SK-N-SH (cell line): Measurements from ENCODE around the gene ARHGEF12. TPM values are rescaled to one million over a fixed set of nuclear protein-coding genes. Genes with fewer than 3 reads are reported as not detected.

ENCODE experiments used
- CTCF ChIA-PET: fragments of 300-600, 350-600 bp; formaldehyde crosslinking; extraction: SDS; loops from one replicate; lab custom pipeline; 2021; lab: Yijun Ruan, JAX
- POLR2A ChIA-PET: fragments of 350-600 bp; sonication (Branson Sonifier 250); formaldehyde crosslinking; extraction: SDS; loops from one replicate; lab custom pipeline; 2020; ENCODE audit warnings: antibody characterized with exemption, inconsistent platforms; lab: Yijun Ruan, JAX
- DNase-seq: peaks from one replicate; pipeline ENCODE4 v3.0.0; 2012
- H2AFZ ChIP-seq: fragments of 200-600 bp; sonication (generic); 2 replicates; pipeline ENCODE4 v1.8.1; 2016; ENCODE audit warnings: antibody characterized with exemption, mild to moderate bottlenecking, low read depth
- H3F3A ChIP-seq: fragments of 200-600 bp; sonication (generic); replicated peaks from 2 replicates; pipeline ENCODE3; 2016; ENCODE audit warnings: antibody characterized with exemption, mild to moderate bottlenecking; ENCODE audit not compliant: insufficient read depth
- H3K27ac ChIP-seq, 2 experiments: fragments of 200-500 bp in 1 of 2; fragments of 200-600 bp in 1 of 2; sonication (Bioruptor generic) in 1 of 2; sonication (generic), shearing (Covaris generic) in 1 of 2; 2 replicates each; pipeline versions ENCODE4 v1.5.1 to v1.6.1; 2014 to 2016; ENCODE audit warnings: low read depth in 2 of 2, inconsistent platforms in 1 of 2, low read length in 1 of 2, mild to moderate bottlenecking in 1 of 2, mixed read lengths in 1 of 2
- H3K27me3 ChIP-seq: fragments of 200-600 bp; sonication (generic), shearing (Covaris generic); 2 replicates; pipeline ENCODE4 v1.6.1; 2016; ENCODE audit warnings: mixed run types; ENCODE audit not compliant: insufficient read depth
- H3K36me3 ChIP-seq, 2 experiments: fragments of 200-500 bp in 1 of 2; fragments of 200-600 bp in 1 of 2; sonication (Bioruptor generic) in 1 of 2; sonication (generic) in 1 of 2; replicated peaks in 1 of 2; 2 replicates each; pipeline versions ENCODE3 to v1.5.1; 2014 to 2016; ENCODE audit warnings: low read length in 1 of 2, mild to moderate bottlenecking in 1 of 2; ENCODE audit not compliant: insufficient read depth in 2 of 2, control insufficient read depth in 1 of 2
- H3K4me1 ChIP-seq, 2 experiments: fragments of 200-500 bp in 1 of 2; fragments of 200-600 bp in 1 of 2; sonication (Bioruptor generic) in 1 of 2; sonication (generic), shearing (Covaris generic) in 1 of 2; 2 replicates each; pipeline versions ENCODE4 v1.5.1 to v1.6.1; 2014 to 2016; ENCODE audit warnings: low read depth in 1 of 2, low read length in 1 of 2, mixed run types in 1 of 2; ENCODE audit not compliant: insufficient read depth in 2 of 2, control insufficient read depth in 1 of 2
- H3K4me2 ChIP-seq: fragments of 200-600 bp; sonication (generic), shearing (Covaris generic); 2 replicates; pipeline ENCODE4 v1.6.1; 2017; ENCODE audit warnings: mixed run types
- H3K4me3 ChIP-seq, 2 experiments: fragments of 200-500 bp in 1 of 2; fragments of 200-600 bp in 1 of 2; sonication (Bioruptor generic) in 1 of 2; sonication (generic), shearing (Covaris generic) in 1 of 2; 2 replicates each; pipeline versions ENCODE4 v1.5.1 to v1.8.1; 2014 to 2016; ENCODE audit warnings: low read depth in 2 of 2, inconsistent platforms in 1 of 2, low read length in 1 of 2, mild to moderate bottlenecking in 1 of 2, mixed read lengths in 1 of 2, moderate library complexity in 1 of 2
- H3K79me2 ChIP-seq: fragments of 200-600 bp; sonication (generic); 2 replicates; pipeline ENCODE4 v1.8.1; 2017; ENCODE audit warnings: mild to moderate bottlenecking; ENCODE audit not compliant: insufficient read depth
- H3K9ac ChIP-seq: fragments of 200-600 bp; sonication (generic); 2 replicates; pipeline ENCODE4 v1.6.1; 2017; ENCODE audit warnings: mixed run types
- H3K9me2 ChIP-seq: fragments of 200-600 bp; sonication (generic); 2 replicates; pipeline ENCODE4 v1.6.1; 2017; ENCODE audit warnings: mixed run types
- H3K9me3 ChIP-seq: fragments of 200-600 bp; sonication (generic); 2 replicates; pipeline ENCODE4 v1.6.1; 2017; ENCODE audit warnings: mixed run types, mild to moderate bottlenecking, moderate library complexity
- H4K20me1 ChIP-seq: fragments of 200-600 bp; sonication (generic); 2 replicates; pipeline ENCODE4 v1.6.1; 2017; ENCODE audit warnings: mild to moderate bottlenecking, mixed run types; ENCODE audit not compliant: insufficient read depth
- ELF1 ChIP-seq: IDR thresholded peaks from 2 replicates; pipeline ENCODE4 v1.4.0; 2012
- FOSL2 ChIP-seq: IDR thresholded peaks from 2 replicates; pipeline ENCODE4 v1.4.0; 2012; ENCODE audit warnings: low read depth, mild to moderate bottlenecking, moderate library complexity, borderline replicate concordance
- FOXM1 ChIP-seq: IDR thresholded peaks from 2 replicates; pipeline ENCODE4 v1.4.0; 2012; ENCODE audit warnings: low read depth, mild to moderate bottlenecking
- JUND ChIP-seq: IDR thresholded peaks from 2 replicates; pipeline ENCODE4 v1.4.0; 2012
- MEF2A ChIP-seq: IDR thresholded peaks from 2 replicates; pipeline ENCODE4 v1.4.0; 2012; ENCODE audit warnings: low read depth, borderline replicate concordance
- NFIC ChIP-seq: IDR thresholded peaks from 2 replicates; pipeline ENCODE4 v1.4.0; 2012; ENCODE audit warnings: borderline replicate concordance
- PBX3 ChIP-seq: IDR thresholded peaks from 2 replicates; pipeline ENCODE4; 2012
- POLR2AphosphoS5 ChIP-seq: IDR thresholded peaks from 2 replicates; pipeline ENCODE4 v1.6.1; 2012; ENCODE audit warnings: low read depth, low read length
- REST ChIP-seq: IDR thresholded peaks from 2 replicates; pipeline ENCODE4 v1.6.1; 2012; ENCODE audit warnings: mild to moderate bottlenecking, low read depth, low read length, moderate library complexity
- RXRA ChIP-seq: IDR thresholded peaks from 2 replicates; pipeline ENCODE4 v1.4.0; 2012; ENCODE audit warnings: low read depth, mild to moderate bottlenecking, borderline replicate concordance
- SIN3A ChIP-seq: IDR thresholded peaks from 2 replicates; pipeline ENCODE4 v1.6.1; 2012; ENCODE audit warnings: low read depth, mild to moderate bottlenecking, low read length, moderate library complexity, borderline replicate concordance
- TEAD4 ChIP-seq: IDR thresholded peaks from 2 replicates; pipeline ENCODE4 v1.4.0; 2012; ENCODE audit warnings: mild to moderate bottlenecking, borderline replicate concordance; ENCODE audit not compliant: insufficient read depth
- USF2 ChIP-seq: fragments of 150-350 bp; IDR thresholded peaks from 2 replicates; pipeline ENCODE4 v1.6.1; 2017; ENCODE audit warnings: antibody characterized with exemption, low read length, low read depth, borderline replicate concordance
- WGBS: methylation state at CpG from one replicate; pipeline ENCODE4 v1.1.6; 2017; ENCODE audit warnings: low lambda C conversion rate; 5-methylcytosine and 5-hydroxymethylcytosine counted together
- polyA plus RNA-seq, 3 experiments: library from polyadenylated mRNA; depleted of rRNA; stranded (reverse); fragments of >200 nt; gene quantifications; 2 replicates each; pipeline ENCODE4 v1.2.3, GENCODE V29; 2012

The ARHGEF12 gene
- polyA plus RNA-seq, 1 of the 3 experiments (the other 2 are of a cell fraction): 12.3 TPM

- Histone ChIP-seq H2AFZ (no peak overlapping the region), H3K9ac (no peak overlapping the region), H3F3A (peaks cover 5% of the 10 kb centered on the region), H3K27ac (no peak overlapping the region), H3K27me3 (no peaks in the 10 kb centered on the region), H3K4me2 (no peak overlapping the region), H4K20me1 (no peaks in the 10 kb centered on the region)
- WGBS: 98% methylated on average over 4 of the region's 4 CpGs
- TF ChIP-seq POLR2AphosphoS5 (no peak), SIN3A (no peak), TEAD4 (no peak), MEF2A (no peak), USF2 (no peak), NFIC (no peak), RXRA (no peak), FOXM1 (no peak)
- TF ChIP-seq, all 33 proteins: peak for 0
- Histone ChIP-seq H3K36me3 (peaks cover 32 to 37% of the 10 kb centered on the region in 2 experiments), H3K4me1 (no peaks in the 10 kb centered on the region; a peak in 1 of 4 replicates), H3K4me3 (no peak overlapping the region), H3K9me3 (no peaks in the 10 kb centered on the region), H3K79me2 (peaks cover 26% of the 10 kb centered on the region; the same call in 1 of the 2 replicates), H3K9me2 (no peaks in the 10 kb centered on the region)
- ChIA-PET POLR2A (no interaction called here), CTCF (interaction anchor here (0.6 kb wide), 1 partner anchor 58 kb away, joined by 3 read pairs; no protein-coding TSS in a partner anchor)
- DNase-seq: no peak
These were observed 84.4 kb downstream of the ARHGEF12 start for GRCh38 chr11:120420572-120420971.

- peaks cover 4% of the 10 kb centered on the region; the same call in 1 of the 2 replicates for H3K79me2 ChIP-seq
- H3K4me1 ChIP-seq: no peaks in the 10 kb centered on the region
- no peaks in the 10 kb centered on the region for H3K9me2 ChIP-seq
- ChIA-PET CTCF (interaction anchor here (0.8 to 1.1 kb wide), 2 partner anchors 89 kb away, joined by 3 read pairs; partner anchors contain the start of gene ARHGEF12), POLR2A (no interaction called here)
- H3F3A ChIP-seq: peaks cover 6% of the 10 kb centered on the region
- no peak for DNase-seq
- no peak overlapping the region for H3K4me2 ChIP-seq
- no peak overlapping the region for H3K4me3 ChIP-seq
- no peak overlapping the region for H3K9ac ChIP-seq
- H3K9me3 ChIP-seq: no peaks in the 10 kb centered on the region
- no peaks in the 10 kb centered on the region for H4K20me1 ChIP-seq
- no peak overlapping the region for H2AFZ ChIP-seq
- H3K36me3 ChIP-seq: peaks cover 48 to 49% of the 10 kb centered on the region in 2 experiments
- TF ChIP-seq PBX3 (peak; percentile 8; the same call in 1 of the 2 replicates), REST (no peak), ELF1 (no peak), JUND (peak; percentile 13; the same call in 1 of the 2 replicates), FOSL2 (peak; percentile 39; the same call in 1 of the 2 replicates)
- TF ChIP-seq, all 33 proteins: peak for 3
- Histone ChIP-seq H3K27me3 (no peaks in the 10 kb centered on the region), H3K27ac (no peak overlapping the region)
- 86% methylated on average over 3 of the region's 3 CpGs for WGBS
These were observed 88.2 kb downstream of the ARHGEF12 start for GRCh38 chr11:120424185-120424969.
